KMS-11 (cell line): ENCODE measurements around the gene ASPG.

Experiments
- H2AFZ ChIP-seq: fragments of 200-600 bp; sonication (generic); 2 replicates; pipeline ENCODE4 v1.6.1; 2016; ENCODE audit warnings: antibody characterized with exemption, mixed run types, low read depth
- H3K27ac ChIP-seq: fragments of 200-600 bp; sonication (generic); 2 replicates; pipeline ENCODE4 v1.6.1; 2016; ENCODE audit warnings: mild to moderate bottlenecking, mixed run types
- H3K27me3 ChIP-seq: fragments of 200-600 bp; sonication (generic); 2 replicates; pipeline ENCODE4 v1.6.1; 2017; ENCODE audit warnings: mild to moderate bottlenecking, low read depth, mixed run types, moderate library complexity; ENCODE audit not compliant: insufficient read depth
- H3K36me3 ChIP-seq: fragments of 200-600 bp; sonication (generic); 2 replicates; pipeline ENCODE4 v1.6.1; 2017; ENCODE audit warnings: mild to moderate bottlenecking, mixed run types; ENCODE audit not compliant: insufficient read depth
- H3K4me1 ChIP-seq: fragments of 200-600 bp; sonication (generic); 2 replicates; pipeline ENCODE4 v1.6.1; 2016; ENCODE audit warnings: mild to moderate bottlenecking, low read depth, mixed run types; ENCODE audit not compliant: poor library complexity, severe bottlenecking
- H3K4me2 ChIP-seq: fragments of 200-600 bp; sonication (generic); 2 replicates; pipeline ENCODE4 v1.7.0; 2016; ENCODE audit warnings: mild to moderate bottlenecking, mixed run types
- H3K4me3 ChIP-seq: fragments of 200-600 bp; sonication (generic); IDR thresholded peaks from 2 replicates; pipeline ENCODE4 v1.6.1; 2017; ENCODE audit warnings: low read depth, low read length, mixed read lengths; ENCODE audit not compliant: insufficient read depth
- H3K79me2 ChIP-seq: fragments of 200-600 bp; sonication (generic); 2 replicates; pipeline ENCODE4 v1.6.1; 2016; ENCODE audit warnings: low read depth, mixed run types; ENCODE audit not compliant: insufficient read depth
- H3K9ac ChIP-seq: fragments of 200-600 bp; sonication (generic); 2 replicates; pipeline ENCODE4 v1.6.1; 2016; ENCODE audit warnings: mild to moderate bottlenecking, mixed run types
- H4K20me1 ChIP-seq: fragments of 200-600 bp; sonication (generic); 2 replicates; pipeline ENCODE4 v1.6.1; 2016; ENCODE audit warnings: mild to moderate bottlenecking, mixed run types; ENCODE audit not compliant: insufficient read depth
- TF ChIP-seq, protein P1 (sequence below): fragments of 200-600 bp; sonication (generic); conservative IDR thresholded peaks from 2 replicates; pipeline ENCODE4 v1.6.1; 2017; ENCODE audit warnings: low read depth, mild to moderate bottlenecking, antibody characterized with exemption, low read length, moderate library complexity, mixed read lengths

Gene ASPG

DNA sequence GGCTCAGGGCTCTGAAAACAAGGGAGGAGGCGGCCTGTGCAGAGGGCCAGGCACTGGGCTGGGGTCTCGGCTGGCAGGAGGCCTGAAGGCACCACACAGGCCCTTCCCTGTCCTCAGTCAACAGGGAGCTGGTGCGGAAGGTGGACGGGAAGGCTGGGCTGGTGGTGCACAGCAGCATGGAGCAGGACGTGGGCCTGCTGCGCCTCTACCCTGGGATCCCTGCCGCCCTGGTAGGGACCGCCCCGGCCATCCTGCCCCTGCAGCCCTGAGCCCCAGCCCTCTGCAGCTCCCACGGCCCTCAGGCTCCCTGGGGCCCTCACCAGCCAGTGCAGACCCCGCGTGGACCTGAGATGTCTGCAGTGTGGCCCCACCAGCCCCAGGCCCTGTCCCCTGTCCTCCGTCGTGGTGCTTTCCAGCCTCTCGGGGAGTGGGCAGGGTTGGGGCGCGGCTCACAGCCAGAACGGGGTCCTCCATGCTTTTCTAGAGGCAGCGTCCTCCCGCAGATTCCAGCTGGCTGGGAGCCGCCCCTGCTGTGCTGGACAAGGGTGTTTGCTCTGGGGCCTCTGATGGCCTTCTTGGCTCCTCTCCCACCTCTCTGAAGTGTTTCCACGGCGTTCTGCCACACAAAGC is 18.1 kb downstream of the ASPG start:
- no peaks in the 10 kb centered on the region for H3K36me3 ChIP-seq
- no peaks in the 10 kb centered on the region for H4K20me1 ChIP-seq
- H3K9ac ChIP-seq = no peak overlapping the region
- no peak overlapping the region for H3K27ac ChIP-seq
- no peaks in the 10 kb centered on the region for H3K4me1 ChIP-seq
- no peak overlapping the region for H3K4me2 ChIP-seq
- no peak overlapping the region for H3K4me3 ChIP-seq
- no peak overlapping the region for H2AFZ ChIP-seq
- H3K27me3 ChIP-seq = peaks cover 18% of the 10 kb centered on the region; the same call in 1 of the 2 replicates
- TF ChIP-seq, protein P1, sequence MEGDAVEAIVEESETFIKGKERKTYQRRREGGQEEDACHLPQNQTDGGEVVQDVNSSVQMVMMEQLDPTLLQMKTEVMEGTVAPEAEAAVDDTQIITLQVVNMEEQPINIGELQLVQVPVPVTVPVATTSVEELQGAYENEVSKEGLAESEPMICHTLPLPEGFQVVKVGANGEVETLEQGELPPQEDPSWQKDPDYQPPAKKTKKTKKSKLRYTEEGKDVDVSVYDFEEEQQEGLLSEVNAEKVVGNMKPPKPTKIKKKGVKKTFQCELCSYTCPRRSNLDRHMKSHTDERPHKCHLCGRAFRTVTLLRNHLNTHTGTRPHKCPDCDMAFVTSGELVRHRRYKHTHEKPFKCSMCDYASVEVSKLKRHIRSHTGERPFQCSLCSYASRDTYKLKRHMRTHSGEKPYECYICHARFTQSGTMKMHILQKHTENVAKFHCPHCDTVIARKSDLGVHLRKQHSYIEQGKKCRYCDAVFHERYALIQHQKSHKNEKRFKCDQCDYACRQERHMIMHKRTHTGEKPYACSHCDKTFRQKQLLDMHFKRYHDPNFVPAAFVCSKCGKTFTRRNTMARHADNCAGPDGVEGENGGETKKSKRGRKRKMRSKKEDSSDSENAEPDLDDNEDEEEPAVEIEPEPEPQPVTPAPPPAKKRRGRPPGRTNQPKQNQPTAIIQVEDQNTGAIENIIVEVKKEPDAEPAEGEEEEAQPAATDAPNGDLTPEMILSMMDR = no peak
- H3K79me2 ChIP-seq = no peaks in the 10 kb centered on the region

DNA sequence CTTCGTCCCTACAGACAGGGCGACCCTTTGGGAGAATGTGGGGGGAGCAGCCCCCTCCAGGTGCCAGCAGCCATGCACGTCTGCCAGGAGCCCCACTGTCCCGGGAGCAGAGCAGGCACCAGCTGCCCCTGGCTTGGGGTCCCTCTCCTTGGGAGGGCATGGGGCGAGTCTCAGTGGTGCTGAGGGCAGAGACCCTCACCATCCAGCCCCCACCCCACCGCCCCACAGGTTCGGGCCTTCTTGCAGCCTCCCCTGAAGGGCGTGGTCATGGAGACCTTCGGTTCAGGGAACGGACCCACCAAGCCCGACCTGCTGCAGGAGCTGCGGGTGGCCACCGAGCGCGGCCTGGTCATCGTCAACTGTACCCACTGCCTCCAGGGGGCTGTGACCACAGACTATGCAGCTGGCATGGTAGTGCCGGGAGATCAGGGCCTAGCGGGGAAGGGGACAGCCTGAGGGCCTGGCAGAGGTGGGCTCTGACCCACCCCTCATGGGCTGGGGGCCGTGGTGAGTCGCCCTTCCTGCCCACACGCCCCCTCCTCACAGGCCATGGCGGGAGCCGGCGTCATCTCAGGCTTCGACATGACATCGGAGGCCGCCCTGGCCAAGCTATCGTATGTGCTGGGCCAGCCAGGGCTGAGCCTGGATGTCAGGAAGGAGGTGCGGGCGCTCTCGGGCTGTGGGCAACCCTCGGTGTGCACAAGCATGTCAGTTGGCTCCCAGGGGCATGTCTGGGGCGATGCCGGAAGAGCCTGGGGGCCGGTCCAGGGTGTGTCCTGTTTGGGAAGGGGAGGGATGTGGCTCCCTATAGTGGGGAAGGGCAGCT is 18.8 kb downstream of the ASPG start:
- Histone ChIP-seq H4K20me1 (no peaks in the 10 kb centered on the region), H2AFZ (no peak overlapping the region), H3K4me1 (no peaks in the 10 kb centered on the region), H3K4me2 (no peak overlapping the region), H3K27me3 (peaks cover 23% of the 10 kb centered on the region; the same call in 1 of the 2 replicates), H3K27ac (no peak overlapping the region), H3K9ac (no peak overlapping the region), H3K79me2 (no peaks in the 10 kb centered on the region), H3K36me3 (no peaks in the 10 kb centered on the region), H3K4me3 (no peak overlapping the region)
- TF ChIP-seq, protein P1 = no peak

DNA sequence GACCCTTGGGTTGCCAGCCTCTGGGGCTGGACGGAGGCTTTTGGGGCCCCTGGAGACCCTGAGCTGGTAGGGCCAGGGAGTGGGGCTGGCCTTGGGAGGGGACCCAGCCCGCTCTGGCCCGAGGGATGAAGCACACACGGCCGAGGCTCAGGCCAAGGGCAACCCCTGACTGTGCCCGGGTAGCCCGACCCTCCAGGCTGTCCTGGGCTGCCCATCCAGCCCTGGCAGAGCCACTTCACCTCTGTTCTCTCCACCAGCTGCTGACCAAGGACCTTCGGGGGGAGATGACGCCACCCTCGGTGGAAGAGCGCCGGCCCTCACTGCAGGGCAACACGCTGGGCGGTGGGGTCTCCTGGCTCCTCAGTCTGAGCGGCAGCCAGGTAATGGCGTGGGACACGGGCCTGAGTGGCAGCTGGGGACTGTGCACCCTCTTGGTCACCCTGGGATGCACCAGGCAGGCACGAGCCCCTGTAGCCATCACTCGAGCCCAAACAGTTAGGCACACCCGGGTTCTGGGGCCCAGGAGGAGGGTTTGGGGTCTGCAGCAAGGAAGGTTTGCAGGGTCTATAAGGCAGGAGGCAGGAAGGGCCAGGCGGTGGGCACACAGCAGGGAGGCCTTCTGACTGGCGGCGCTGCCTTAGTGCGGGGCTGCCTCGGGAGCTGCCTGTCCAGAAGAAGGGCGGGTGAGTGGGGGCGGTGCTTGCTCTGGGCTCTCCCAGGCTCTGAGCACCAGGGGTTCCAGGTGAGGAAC is 19.7 kb downstream of the ASPG start:
- Histone ChIP-seq H2AFZ (no peak overlapping the region), H3K4me1 (no peaks in the 10 kb centered on the region), H4K20me1 (no peaks in the 10 kb centered on the region), H3K9ac (no peak overlapping the region), H3K27ac (no peak overlapping the region), H3K36me3 (no peaks in the 10 kb centered on the region), H3K27me3 (peaks cover 23% of the 10 kb centered on the region; the same call in 1 of the 2 replicates), H3K4me2 (no peak overlapping the region), H3K4me3 (no peak overlapping the region), H3K79me2 (no peaks in the 10 kb centered on the region)
- TF ChIP-seq, protein P1 = no peak

DNA sequence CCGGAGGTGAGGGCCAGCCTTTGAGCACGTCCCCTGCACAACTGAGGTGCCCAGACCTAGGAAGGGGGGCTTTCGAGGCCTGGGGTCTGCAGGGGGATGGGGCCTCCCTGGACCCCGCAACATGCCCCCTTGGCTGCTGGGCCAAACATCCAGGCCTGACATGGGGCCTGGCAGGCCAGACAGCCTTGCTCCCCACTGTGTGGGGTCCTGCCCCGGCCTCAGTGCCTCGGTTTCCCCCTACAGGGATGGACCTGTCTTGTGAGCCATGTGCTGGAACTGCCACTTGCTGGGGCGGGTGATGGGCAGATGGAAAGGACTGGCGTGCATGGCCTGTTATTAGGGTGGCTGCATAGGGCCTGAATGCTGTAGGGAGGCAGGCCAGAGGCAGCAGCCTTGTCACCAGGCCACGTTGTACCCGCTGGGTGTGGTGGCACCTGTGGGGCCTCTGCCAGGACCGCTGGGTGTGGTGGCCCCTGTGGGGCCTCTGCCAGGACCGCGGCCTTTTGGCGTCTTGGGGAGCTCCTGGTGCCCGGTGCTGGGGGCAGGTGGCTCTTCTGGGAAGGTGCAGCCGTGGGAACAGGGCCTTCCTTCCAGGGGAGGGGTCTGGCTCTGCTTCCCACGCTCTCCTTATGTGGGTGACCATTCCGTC is 20.4 kb downstream of the ASPG start:
- Histone ChIP-seq H3K9ac (no peak overlapping the region), H3K79me2 (no peaks in the 10 kb centered on the region), H3K4me1 (no peaks in the 10 kb centered on the region), H3K27me3 (peaks cover 19% of the 10 kb centered on the region; the same call in 1 of the 2 replicates), H3K36me3 (no peaks in the 10 kb centered on the region), H3K4me2 (no peak overlapping the region), H2AFZ (no peak overlapping the region), H3K4me3 (no peak overlapping the region), H4K20me1 (no peaks in the 10 kb centered on the region), H3K27ac (no peak overlapping the region)
- TF ChIP-seq, protein P1 = no peak
